Activated T-cell treated with anti-CD3 and anti-CD28 coated beads for 48 hours (primary cell): ENCODE data around the gene SAPCD2.
A peak's percentile ranks its signal among the peaks of the same experiment; 100 is the strongest.
"Not testable (repeated sequence)": the region's sequence is repeated elsewhere in the genome, so short reads cannot be mapped to it uniquely, and the experiment has no call there.

Source experiments
- DNase-seq: peaks from one replicate; pipeline ENCODE4 v3.0.0-alpha.2; 2020; ENCODE audit warnings: low read depth

SAPCD2 gene

GRCh38 chr9:137048655-137049543 lies 21.5 kb downstream of the SAPCD2 start:
- DNase-seq: no peak

GRCh38 chr9:137046088-137046787 lies 24.1 kb downstream of the SAPCD2 start, which contains the start of gene NPDC1:
NPDC1 (minus strand) TSS chr9:137046177; CDS start chr9:137045989, 188 bp downstream.
- peak; percentile 82 for DNase-seq

GRCh38 chr9:137045294-137046087 lies 24.9 kb downstream of the SAPCD2 start:
- no peak for DNase-seq

- DNase-seq: no peak
Observed at GRCh38 chr9:137044502-137045177, 25.7 kb downstream of the SAPCD2 start.

GRCh38 chr9:137044037-137044436 lies 26.3 kb downstream of the SAPCD2 start:
- no peak for DNase-seq

- DNase-seq: no peak
Observed at GRCh38 chr9:137042751-137043727, 27.3 kb downstream of the SAPCD2 start.

GRCh38 chr9:137041124-137041523 lies 29.2 kb downstream of the SAPCD2 start:
- no peak for DNase-seq

GRCh38 chr9:137040568-137040967 lies 29.8 kb downstream of the SAPCD2 start:
- DNase-seq: no peak

- DNase-seq: no peak
Observed at GRCh38 chr9:137039611-137040366, 30.6 kb downstream of the SAPCD2 start.

GRCh38 chr9:137038916-137039315 lies 31.4 kb downstream of the SAPCD2 start:
- DNase-seq: no peak

- no peak for DNase-seq
Observed at GRCh38 chr9:137037483-137037882, 32.9 kb downstream of the SAPCD2 start.

- no peak for DNase-seq
Observed at GRCh38 chr9:137037035-137037434, 33.3 kb downstream of the SAPCD2 start.

GRCh38 chr9:137035937-137036336 lies 34.4 kb downstream of the SAPCD2 start:
- DNase-seq: no peak

- DNase-seq: no peak
Observed at GRCh38 chr9:137035507-137035834, 34.9 kb downstream of the SAPCD2 start.

- DNase-seq: peak; percentile 83
Observed at GRCh38 chr9:137034709-137035506, 35.4 kb downstream of the SAPCD2 start.

- DNase-seq: no peak
Observed at GRCh38 chr9:137034039-137034708, 36.2 kb downstream of the SAPCD2 start.

GRCh38 chr9:137033481-137033880 lies 36.9 kb downstream of the SAPCD2 start:
- not testable (repeated sequence) for DNase-seq

GRCh38 chr9:137032858-137033257 lies 37.5 kb downstream of the SAPCD2 start:
- no peak for DNase-seq
